H1 (cell line): Measurements from ENCODE around the gene GSG1L. TPM values are rescaled to one million over a fixed set of nuclear protein-coding genes. Genes with fewer than 3 reads are reported as not detected.

Experiments
- CTCF ChIA-PET: fragments of 300-600 bp; sonication (Branson Sonifier 250); formaldehyde crosslinking; loops from one replicate; lab custom pipeline; 2021; ENCODE audit not compliant: partially characterized antibody; lab: Charles Lee
- POLR2A ChIA-PET: fragments of 300-600 bp; sonication (Branson Sonifier 250); formaldehyde crosslinking; loops from one replicate; lab custom pipeline; 2021; ENCODE audit warnings: inconsistent platforms; ENCODE audit not compliant: partially characterized antibody; lab: Charles Lee
- DNase-seq, 2 experiments: peaks; one replicate each; pipeline versions ENCODE4 v3.0.0 to v3.0.0-alpha.2; 2010 to 2022; ENCODE audit warnings: low spot score in 2 of 2, low read depth in 1 of 2, mixed read lengths in 1 of 2
- FAIRE-seq: peaks from 2 replicates; lab custom pipeline; 2011; peaks lifted over from hg19 to GRCh38; lab: Jason Lieb, UNC
- H2AFZ ChIP-seq: 2 replicates; pipeline ENCODE4 v1.8.1; 2012; ENCODE audit warnings: low read length, inconsistent platforms
- H2AK5ac ChIP-seq: 2 replicates; pipeline ENCODE4 v1.6.1; 2013; ENCODE audit warnings: low read depth, low read length
- H2BK120ac ChIP-seq: replicated peaks from 2 replicates; pipeline ENCODE3; 2013; ENCODE audit warnings: low read depth, low read length, inconsistent platforms
- H2BK12ac ChIP-seq: 2 replicates; pipeline ENCODE4 v1.6.1; 2013; ENCODE audit warnings: low read depth, low read length
- H2BK15ac ChIP-seq: 2 replicates; pipeline ENCODE4 v1.6.1; 2013; ENCODE audit warnings: low read length
- H2BK20ac ChIP-seq: 2 replicates; pipeline ENCODE4 v1.6.1; 2013; ENCODE audit warnings: low read length
- H2BK5ac ChIP-seq: 2 replicates; pipeline ENCODE4 v1.6.1; 2013; ENCODE audit warnings: low read depth, low read length
- H3K14ac ChIP-seq: 2 replicates; pipeline ENCODE4 v1.6.1; 2013; ENCODE audit warnings: inconsistent platforms; ENCODE audit not compliant: insufficient read length
- H3K18ac ChIP-seq: 2 replicates; pipeline ENCODE4 v1.6.1; 2013; ENCODE audit warnings: low read length; ENCODE audit errors: extremely low read depth
- H3K23ac ChIP-seq: 2 replicates; pipeline ENCODE4 v1.6.1; 2013; ENCODE audit warnings: inconsistent platforms; ENCODE audit not compliant: insufficient read length
- H3K23me2 ChIP-seq: 2 replicates; pipeline ENCODE4 v1.6.1; 2013; ENCODE audit warnings: low read depth, low read length
- H3K27ac ChIP-seq: 2 replicates; pipeline ENCODE4 v1.6.1; 2011; ENCODE audit warnings: low read depth, low read length, inconsistent platforms
- H3K27me3 ChIP-seq, 4 experiments: replicated peaks in 1 of 4; 1 replicate in 1 of 4; 2 replicates in 3 of 4; pipeline versions ENCODE4 v1.6.1 to v1.8.1; 2011 to 2013; ENCODE audit warnings: low read length in 3 of 4, mild to moderate bottlenecking in 3 of 4, inconsistent platforms in 2 of 4, mixed read lengths in 2 of 4, moderate library complexity in 1 of 4; ENCODE audit not compliant: control insufficient read depth in 3 of 4, insufficient read depth in 3 of 4; ENCODE audit errors: extremely low read depth in 1 of 4
- H3K36me3 ChIP-seq, 4 experiments: 2 replicates each; pipeline versions ENCODE4 v1.6.1 to v1.8.1; 2011 to 2013; ENCODE audit warnings: mild to moderate bottlenecking in 4 of 4, low read length in 3 of 4, moderate library complexity in 2 of 4, control low read depth in 1 of 4, inconsistent platforms in 1 of 4; ENCODE audit not compliant: insufficient read depth in 4 of 4, control insufficient read depth in 2 of 4
- H3K4ac ChIP-seq: replicated peaks from 2 replicates; pipeline ENCODE3; 2013; ENCODE audit warnings: low read length, low read depth, mixed read lengths, inconsistent platforms; ENCODE audit not compliant: insufficient read length
- H3K4me1 ChIP-seq, 4 experiments: replicated peaks in 1 of 4; 1 replicate in 1 of 4; 2 replicates in 3 of 4; pipeline versions ENCODE4 v1.6.1 to v1.8.1; 2011 to 2013; ENCODE audit warnings: low read length in 3 of 4, inconsistent platforms in 2 of 4, mixed read lengths in 1 of 4; ENCODE audit not compliant: insufficient read depth in 4 of 4, control insufficient read depth in 3 of 4
- H3K4me2 ChIP-seq, 2 experiments: 2 replicates each; pipeline versions ENCODE4 v1.6.1 to v1.8.1; 2011 to 2013; ENCODE audit warnings: low read depth in 2 of 2, low read length in 2 of 2, control low read depth in 1 of 2, inconsistent platforms in 1 of 2, mild to moderate bottlenecking in 1 of 2; ENCODE audit not compliant: insufficient read depth in 1 of 2
- H3K4me3 ChIP-seq, 4 experiments: fragments of 200-600, 300-600 bp in 1 of 4; sonication (generic), shearing (Covaris generic), sonication (Bioruptor Twin) in 1 of 4; 2 replicates each; pipeline versions ENCODE4 v1.5.1 to v1.8.1; 2011 to 2016; ENCODE audit warnings: low read length in 4 of 4, low read depth in 3 of 4, control low read depth in 2 of 4, inconsistent platforms in 2 of 4, mild to moderate bottlenecking in 2 of 4, mixed read lengths in 1 of 4, moderate library complexity in 1 of 4; ENCODE audit not compliant: insufficient read depth in 2 of 4; ENCODE audit errors: extremely low read depth in 1 of 4
- H3K56ac ChIP-seq: replicated peaks from 2 replicates; pipeline ENCODE3; 2013; ENCODE audit warnings: low read depth, mild to moderate bottlenecking, mixed read lengths, low read length, inconsistent platforms; ENCODE audit not compliant: insufficient read length
- H3K79me1 ChIP-seq: 2 replicates; pipeline ENCODE4 v1.6.1; 2013; ENCODE audit warnings: low read depth, low read length, control low read depth
- H3K79me2 ChIP-seq, 2 experiments: 2 replicates each; pipeline versions ENCODE4 v1.6.1 to v1.8.1; 2012 to 2013; ENCODE audit warnings: low read length in 2 of 2, mild to moderate bottlenecking in 2 of 2, inconsistent platforms in 1 of 2; ENCODE audit not compliant: insufficient read depth in 2 of 2, control insufficient read depth in 1 of 2
- H3K9ac ChIP-seq, 4 experiments: replicated peaks in 1 of 4; 1 replicate in 1 of 4; 2 replicates in 3 of 4; pipeline versions ENCODE4 v1.6.1 to v1.8.1; 2011 to 2013; ENCODE audit warnings: low read depth in 3 of 4, low read length in 3 of 4, control low read depth in 2 of 4, mild to moderate bottlenecking in 2 of 4, moderate library complexity in 2 of 4, inconsistent platforms in 1 of 4; ENCODE audit errors: extremely low read depth in 1 of 4
- H3K9me3 ChIP-seq, 2 experiments: 2 replicates each; pipeline versions ENCODE4 v1.6.1 to v1.8.1; 2012 to 2013; ENCODE audit warnings: mild to moderate bottlenecking in 2 of 2, moderate library complexity in 2 of 2, control low read depth in 1 of 2, inconsistent platforms in 1 of 2, low read depth in 1 of 2, low read length in 1 of 2, mixed read lengths in 1 of 2; ENCODE audit not compliant: insufficient read depth in 2 of 2
- H4K20me1 ChIP-seq, 2 experiments: replicated peaks in 1 of 2; 2 replicates each; pipeline versions ENCODE3 to v1.8.1; 2011 to 2013; ENCODE audit warnings: inconsistent platforms in 2 of 2, low read length in 2 of 2, mild to moderate bottlenecking in 1 of 2; ENCODE audit not compliant: insufficient read depth in 2 of 2, control insufficient read depth in 1 of 2
- H4K5ac ChIP-seq: 2 replicates; pipeline ENCODE4 v1.6.1; 2013; ENCODE audit warnings: low read length, low read depth, mixed read lengths, inconsistent platforms; ENCODE audit not compliant: insufficient read length
- H4K8ac ChIP-seq: 2 replicates; pipeline ENCODE4 v1.8.0; 2013; ENCODE audit warnings: mild to moderate bottlenecking, moderate library complexity, low read length, inconsistent platforms; ENCODE audit not compliant: insufficient read depth; ENCODE audit errors: extremely low read depth
- H4K91ac ChIP-seq: replicated peaks from 2 replicates; pipeline ENCODE3; 2013; ENCODE audit warnings: low read length, mixed read lengths, inconsistent platforms; ENCODE audit not compliant: insufficient read length
- SIX5 ChIP-seq: IDR thresholded peaks from 2 replicates; pipeline ENCODE4 v1.6.1; 2011; ENCODE audit warnings: mild to moderate bottlenecking, low read depth, low read length
- WGBS, 2 experiments: shearing (Covaris generic) in 1 of 2; methylation state at CpG; one replicate each; pipeline versions ENCODE4 v1.1.6 to v1.1.7; 2013 to 2015; ENCODE audit warnings: low lambda C conversion rate in 2 of 2, mixed read lengths in 2 of 2, inconsistent platforms in 1 of 2, low coverage in 1 of 2, missing lambda C conversion rate in 1 of 2; ENCODE audit not compliant: insufficient replicate concordance in 2 of 2, insufficient coverage in 1 of 2, insufficient read length in 1 of 2; ENCODE audit errors: extremely low coverage in 1 of 2, missing lambda C conversion rate in 1 of 2; 5-methylcytosine and 5-hydroxymethylcytosine counted together
- polyA plus RNA-seq, 7 experiments: library from polyadenylated mRNA; depleted of rRNA in 3 of 7; stranded (reverse) in 5 of 7; unstranded in 2 of 7; fragments of >200 nt in 5 of 7; fragments of 200-250 nt in 2 of 7; gene quantifications; 1 replicate in 5 of 7; 2 replicates in 1 of 7; 4 replicates in 1 of 7; pipeline versions ENCODE4 v1.2.1 to v1.2.3, GENCODE V29; 2011 to 2013; ENCODE audit warnings: missing spikeins in 2 of 7, mixed read lengths in 2 of 7
- total RNA-seq: library from RNA; stranded (reverse); fragmentation: NEBNext Ultra II Directional; extraction: Animal tissue kit (Norgen Biotek cat#: 25700); gene quantifications from 2 replicates; pipeline ENCODE4 v1.2.1, GENCODE V29; 2021

The GSG1L gene
- total and polyA plus RNA-seq, 2 of the 8 experiments (the other 6 are each of a cell fraction or from before 2014, with no cell fraction given) = 0.71 to 1.1 TPM

GRCh38 chr16:28057949-28058348, 5.6 kb downstream of the GSG1L start:
- POLR2A ChIA-PET = no interaction called here
- no peak overlapping the region for H4K5ac ChIP-seq
- no peak overlapping the region for H2BK5ac ChIP-seq
- H3K56ac ChIP-seq = no peak overlapping the region
- H2BK20ac ChIP-seq = no peak overlapping the region
- no peak overlapping the region for H3K4me2 ChIP-seq
- DNase-seq (no peak), FAIRE-seq (no peak)
- no peak overlapping the region for H4K8ac ChIP-seq
- WGBS, 2 experiments = 97% methylated on average over 8 of the region's 8 CpGs; no CpG with 5 or more reads in 1 of the 2 experiments
- TF ChIP-seq SIX5 = no peak
- H3K9me3 ChIP-seq = no peaks in the 10 kb centered on the region
- H3K23ac ChIP-seq = no peak overlapping the region
- H3K4ac ChIP-seq = no peak overlapping the region
- H3K18ac ChIP-seq = no peak overlapping the region
- peaks cover 10 to 29% (median 23%) of the 10 kb centered on the region in 4 experiments for H3K27me3 ChIP-seq
- no peak overlapping the region for H3K4me3 ChIP-seq
- H3K23me2 ChIP-seq = peaks cover 7% of the 10 kb centered on the region; the same call in 1 of the 2 replicates
- H2AK5ac ChIP-seq = no peak overlapping the region
- no peak overlapping the region for H2BK120ac ChIP-seq
- no peak overlapping the region for H4K91ac ChIP-seq
- H3K79me2 ChIP-seq = no peaks in the 10 kb centered on the region
- H3K36me3 ChIP-seq = no peaks in the 10 kb centered on the region; a peak in 2 of 8 replicates
- no peak overlapping the region for H2AFZ ChIP-seq
- H3K79me1 ChIP-seq = no peaks in the 10 kb centered on the region
- H3K14ac ChIP-seq = no peak overlapping the region
- CTCF ChIA-PET = interaction anchor here (1.5 kb wide), 1 partner anchor 13 kb away, joined by 6 read pairs; no protein-coding TSS in a partner anchor
- H3K4me1 ChIP-seq = peaks cover 0 to 4% (median 2%) of the 10 kb centered on the region in 4 experiments; a peak in 3 of 7 replicates
- H3K9ac ChIP-seq = no peak overlapping the region
- no peak overlapping the region for H3K27ac ChIP-seq
- no peaks in the 10 kb centered on the region for H4K20me1 ChIP-seq
- H2BK15ac ChIP-seq = no peak overlapping the region
- H2BK12ac ChIP-seq = no peak overlapping the region
